HG02610 (cell line): Measurements from ENCODE around the gene BTBD7.

ENCODE experiments used
- ATAC-seq: cut with Tn5 transposase; IDR thresholded peaks from one replicate; pipeline ENCODE4 v1.9.1; 2021; ENCODE audit warnings: mild to moderate bottlenecking, moderate library complexity; ENCODE audit not compliant: unreplicated experiment

Gene BTBD7

GRCh38 chr14:93305725-93306418, 27.0 kb downstream of the BTBD7 start:
- ATAC-seq = no peak

- ATAC-seq = no peak
Measured at GRCh38 chr14:93304771-93305170, 28.1 kb downstream of the BTBD7 start.

GRCh38 chr14:93303659-93304058, 29.2 kb downstream of the BTBD7 start:
- no peak for ATAC-seq

GRCh38 chr14:93302688-93303581, 29.9 kb downstream of the BTBD7 start:
- ATAC-seq = no peak

GRCh38 chr14:93301821-93302447, 30.9 kb downstream of the BTBD7 start:
- ATAC-seq = no peak

- ATAC-seq = no peak
Measured at GRCh38 chr14:93299866-93300265, 33.0 kb downstream of the BTBD7 start.

- no peak for ATAC-seq
Measured at GRCh38 chr14:93299416-93299815, 33.4 kb downstream of the BTBD7 start.

- no peak for ATAC-seq
Measured at GRCh38 chr14:93295541-93296220, 37.2 kb downstream of the BTBD7 start.

- ATAC-seq = no peak
Measured at GRCh38 chr14:93286212-93286890, 46.5 kb downstream of the BTBD7 start.

- ATAC-seq = no peak
Measured at GRCh38 chr14:93285044-93285443, 47.8 kb downstream of the BTBD7 start.

- ATAC-seq = no peak
Measured at GRCh38 chr14:93281937-93282336, 50.9 kb downstream of the BTBD7 start.

GRCh38 chr14:93280743-93281142, 52.1 kb downstream of the BTBD7 start:
- no peak for ATAC-seq

GRCh38 chr14:93276031-93276716, 56.7 kb downstream of the BTBD7 start:
- no peak for ATAC-seq

GRCh38 chr14:93274055-93274806, 58.6 kb downstream of the BTBD7 start:
- no peak for ATAC-seq

- ATAC-seq = no peak
Measured at GRCh38 chr14:93271111-93271510, 61.7 kb downstream of the BTBD7 start.

- no peak for ATAC-seq
Measured at GRCh38 chr14:93269341-93270068, 63.3 kb downstream of the BTBD7 start.

GRCh38 chr14:93268406-93268805, 64.4 kb downstream of the BTBD7 start:
- ATAC-seq = no peak

- no peak for ATAC-seq
Measured at GRCh38 chr14:93267149-93267711, 65.6 kb downstream of the BTBD7 start.
